Measurements from ENCODE around the gene MICU1. TPM values are rescaled to one million over a fixed set of nuclear protein-coding genes. Genes with fewer than 3 reads are reported as not detected.

MICU1 gene
- total RNA-seq, 1 experiment from 2014 or later = 39.4 TPM

DNA sequence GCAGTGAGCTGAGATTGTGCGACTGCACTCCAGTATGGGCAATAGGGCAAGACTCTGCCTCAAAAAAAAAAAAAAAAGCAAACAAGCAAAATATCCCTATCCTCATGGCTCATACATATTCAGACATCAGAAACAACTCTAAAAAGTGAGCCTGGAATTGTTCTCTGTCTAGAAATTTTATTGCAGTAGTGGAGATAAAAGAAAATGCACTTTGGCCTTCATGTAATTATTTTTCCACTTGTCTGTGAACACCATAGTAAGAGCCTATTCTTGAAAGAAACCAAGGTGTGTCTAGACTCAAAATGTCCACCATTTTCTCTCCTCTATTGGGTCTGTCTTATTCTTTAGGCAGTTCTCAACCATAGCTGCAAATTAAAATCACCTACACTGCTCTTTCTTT lies 35.6 kb upstream of the MICU1 start:
- Histone ChIP-seq H3K27me3 (ENCODE audit: insufficient read depth, low read length) (no peaks in the 10 kb centered on the region), H3K4me1 (ENCODE audit: control insufficient read depth in 1 of 2, insufficient read depth in 2 of 2, low read length in 2 of 2) (peaks cover 6 to 16% of the 10 kb centered on the region in 2 experiments; a peak in 3 of 4 replicates), H3K27ac (ENCODE audit: low read depth, low read length) (no peak overlapping the region), H3K9ac (ENCODE audit: low read length) (no peak overlapping the region), H3K9me3 (ENCODE audit: control insufficient read depth in 1 of 2, insufficient read depth in 1 of 2, low read depth in 1 of 2, low read length in 2 of 2) (no peaks in the 10 kb centered on the region), H4K20me1 (ENCODE audit: insufficient read depth) (no peaks in the 10 kb centered on the region), H3K4me3 (replicated peaks in 1 of 2; ENCODE audit: low read depth in 1 of 2, low read length in 2 of 2) (no peak overlapping the region), H3K36me3 (ENCODE audit: control insufficient read depth in 1 of 2, insufficient read depth in 2 of 2, low read length in 2 of 2) (no peaks in the 10 kb centered on the region), H3K79me2 (ENCODE audit: insufficient read depth, low read length) (no peaks in the 10 kb centered on the region), H2AFZ (ENCODE audit: low read depth, low read length, poor library complexity, severe bottlenecking) (no peak overlapping the region), H3K4me2 (ENCODE audit: low read length) (no peak overlapping the region), H3K9me2 (ENCODE audit: insufficient read depth) (no peaks in the 10 kb centered on the region)
- DNase-seq (ENCODE audit: low read depth, low spot score) (no peak), ATAC-seq (no peak)
- intact Hi-C loops (cut with micrococcal nuclease) = no loop called here
- ChIA-PET RAD21 (ENCODE audit: low non-redundant PET in 1 of 2, low total read pairs in 2 of 2, uncharacterized antibody in 2 of 2, unreplicated experiment in 2 of 2) (no interaction called here), CTCF (no interaction called here), POLR2A (interaction anchor here (1.4 kb wide), 1 partner anchor 15 kb away, joined by 3 read pairs; no protein-coding TSS in a partner anchor)
- TF ChIP-seq SP1 (IDR thresholded peaks at IDR 0.05; ENCODE audit: low read depth) (no peak), CEBPB (IDR thresholded peaks at IDR 0.05; ENCODE audit: low read depth) (no peak), YY1 (IDR thresholded peaks at IDR 0.05; ENCODE audit: extremely low read depth, insufficient replicate concordance, low read depth, low read length) (no peak), EGR1 (IDR thresholded peaks at IDR 0.05; ENCODE audit: low read depth) (no peak), SRF (IDR thresholded peaks at IDR 0.05; ENCODE audit: low read depth) (no peak), POLR2AphosphoS5 (IDR thresholded peaks at IDR 0.05; ENCODE audit: low read depth, low read length) (no peak), RAD21 (IDR thresholded peaks at IDR 0.05; ENCODE audit: low read depth) (no peak), POLR2A (IDR thresholded peaks at IDR 0.05; ENCODE audit: borderline replicate concordance, extremely low read depth, insufficient read depth, insufficient read length) (no peak), EZH2phosphoT487 (IDR thresholded peaks at IDR 0.05; ENCODE audit: borderline replicate concordance) (no peak), JUND (IDR thresholded peaks at IDR 0.05) (no peak), FOSL1 (IDR thresholded peaks at IDR 0.05; ENCODE audit: low read depth) (no peak), ZFX (IDR thresholded peaks at IDR 0.05) (no peak)
- TF ChIP-seq, protein P1, sequence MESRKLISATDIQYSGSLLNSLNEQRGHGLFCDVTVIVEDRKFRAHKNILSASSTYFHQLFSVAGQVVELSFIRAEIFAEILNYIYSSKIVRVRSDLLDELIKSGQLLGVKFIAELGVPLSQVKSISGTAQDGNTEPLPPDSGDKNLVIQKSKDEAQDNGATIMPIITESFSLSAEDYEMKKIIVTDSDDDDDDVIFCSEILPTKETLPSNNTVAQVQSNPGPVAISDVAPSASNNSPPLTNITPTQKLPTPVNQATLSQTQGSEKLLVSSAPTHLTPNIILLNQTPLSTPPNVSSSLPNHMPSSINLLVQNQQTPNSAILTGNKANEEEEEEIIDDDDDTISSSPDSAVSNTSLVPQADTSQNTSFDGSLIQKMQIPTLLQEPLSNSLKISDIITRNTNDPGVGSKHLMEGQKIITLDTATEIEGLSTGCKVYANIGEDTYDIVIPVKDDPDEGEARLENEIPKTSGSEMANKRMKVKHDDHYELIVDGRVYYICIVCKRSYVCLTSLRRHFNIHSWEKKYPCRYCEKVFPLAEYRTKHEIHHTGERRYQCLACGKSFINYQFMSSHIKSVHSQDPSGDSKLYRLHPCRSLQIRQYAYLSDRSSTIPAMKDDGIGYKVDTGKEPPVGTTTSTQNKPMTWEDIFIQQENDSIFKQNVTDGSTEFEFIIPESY (IDR thresholded peaks at IDR 0.05; ENCODE audit: extremely low read depth, insufficient replicate concordance, low read length) = no peak
- TF ChIP-seq, protein P2, sequence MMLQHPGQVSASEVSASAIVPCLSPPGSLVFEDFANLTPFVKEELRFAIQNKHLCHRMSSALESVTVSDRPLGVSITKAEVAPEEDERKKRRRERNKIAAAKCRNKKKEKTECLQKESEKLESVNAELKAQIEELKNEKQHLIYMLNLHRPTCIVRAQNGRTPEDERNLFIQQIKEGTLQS (IDR thresholded peaks at IDR 0.05) = no peak
- TF ChIP-seq, protein P3, sequence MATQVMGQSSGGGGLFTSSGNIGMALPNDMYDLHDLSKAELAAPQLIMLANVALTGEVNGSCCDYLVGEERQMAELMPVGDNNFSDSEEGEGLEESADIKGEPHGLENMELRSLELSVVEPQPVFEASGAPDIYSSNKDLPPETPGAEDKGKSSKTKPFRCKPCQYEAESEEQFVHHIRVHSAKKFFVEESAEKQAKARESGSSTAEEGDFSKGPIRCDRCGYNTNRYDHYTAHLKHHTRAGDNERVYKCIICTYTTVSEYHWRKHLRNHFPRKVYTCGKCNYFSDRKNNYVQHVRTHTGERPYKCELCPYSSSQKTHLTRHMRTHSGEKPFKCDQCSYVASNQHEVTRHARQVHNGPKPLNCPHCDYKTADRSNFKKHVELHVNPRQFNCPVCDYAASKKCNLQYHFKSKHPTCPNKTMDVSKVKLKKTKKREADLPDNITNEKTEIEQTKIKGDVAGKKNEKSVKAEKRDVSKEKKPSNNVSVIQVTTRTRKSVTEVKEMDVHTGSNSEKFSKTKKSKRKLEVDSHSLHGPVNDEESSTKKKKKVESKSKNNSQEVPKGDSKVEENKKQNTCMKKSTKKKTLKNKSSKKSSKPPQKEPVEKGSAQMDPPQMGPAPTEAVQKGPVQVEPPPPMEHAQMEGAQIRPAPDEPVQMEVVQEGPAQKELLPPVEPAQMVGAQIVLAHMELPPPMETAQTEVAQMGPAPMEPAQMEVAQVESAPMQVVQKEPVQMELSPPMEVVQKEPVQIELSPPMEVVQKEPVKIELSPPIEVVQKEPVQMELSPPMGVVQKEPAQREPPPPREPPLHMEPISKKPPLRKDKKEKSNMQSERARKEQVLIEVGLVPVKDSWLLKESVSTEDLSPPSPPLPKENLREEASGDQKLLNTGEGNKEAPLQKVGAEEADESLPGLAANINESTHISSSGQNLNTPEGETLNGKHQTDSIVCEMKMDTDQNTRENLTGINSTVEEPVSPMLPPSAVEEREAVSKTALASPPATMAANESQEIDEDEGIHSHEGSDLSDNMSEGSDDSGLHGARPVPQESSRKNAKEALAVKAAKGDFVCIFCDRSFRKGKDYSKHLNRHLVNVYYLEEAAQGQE (IDR thresholded peaks at IDR 0.05; ENCODE audit: low read depth) = no peak
- no TSS peak for BruUV-seq (replicated peaks)

Measured in HCT116 (cell line).